Pancreas (tissue), 10 donors: ENCODE data around the gene MYLK4. TPM values are rescaled to one million over a fixed set of nuclear protein-coding genes. Genes with fewer than 3 reads are reported as not detected.

Experiments used
- ATAC-seq, 4 donors: fragments of 200-7000 bp; cut with Tn5 transposase; one replicate each; pipeline versions ENCODE4 v1.8.0 to v1.9.1; 2020; ENCODE audit warnings: mild to moderate bottlenecking in 4 of 4, moderate library complexity in 4 of 4
- DNase-seq, 6 donors: peaks; one replicate each; pipeline ENCODE4 v3.0.0-alpha.2; 2020
- FAIRE-seq: peaks from 2 replicates; lab custom pipeline; 2012; peaks lifted over from hg19 to GRCh38; lab: Jason Lieb, UNC
- H3K27ac ChIP-seq, 4 donors: fragments of 200-600 bp; sonication (generic); 1 replicate in 3 of 4; 2 replicates in 1 of 4; pipeline versions ENCODE4 v1.5.0 to v1.8.0; 2020
- H3K27me3 ChIP-seq, 4 donors: fragments of 200-600 bp; one replicate each; pipeline ENCODE4 v1.8.0; 2021
- H3K36me3 ChIP-seq, 3 donors: fragments of 200-600 bp; sonication (generic) in 1 of 3; one replicate each; pipeline versions ENCODE4 v1.5.0 to v1.8.0; 2020 to 2021
- H3K4me1 ChIP-seq, 3 donors: fragments of 200-600 bp; one replicate each; pipeline ENCODE4 v1.8.0; 2021
- H3K4me3 ChIP-seq, 4 donors: fragments of 200-600 bp; sonication (generic) in 2 of 4; one replicate each; pipeline versions ENCODE4 v1.5.0 to v1.8.0; 2020 to 2021
- H3K9me3 ChIP-seq, 4 donors: fragments of 200-600 bp; one replicate each; pipeline ENCODE4 v1.8.0; 2021
- WGBS, 2 donors: extraction: QIAGEN DNeasy Blood & Tissue Kit; methylation state at CpG; one replicate each; pipeline ENCODE4 v1.1.7; 2013; 5-methylcytosine and 5-hydroxymethylcytosine counted together
- intact Hi-C, 3 donors: fragments of 100-400 bp; cut with DNase I; formaldehyde crosslinking; loops; one replicate each; pipeline versions ENCODE4 v1.11.1 to v1.14.2; 2022
- polyA plus RNA-seq, 2 donors: library from polyadenylated mRNA; stranded (reverse); fragments of 200-250 nt; gene quantifications; one replicate each; pipeline ENCODE4 v1.2.3, GENCODE V29; 2013
- total RNA-seq, 6 donors: library from RNA; stranded (reverse); fragmentation: NEBNext Ultra II Directional in 4 of 6; extraction: Animal tissue kit (Norgen Biotek cat#: 25700) in 4 of 6; gene quantifications; one replicate each; pipeline versions ENCODE4 v1.2.1 to v1.2.4, GENCODE V29; 2021 to 2023
- TF ChIP-seq, protein P1 (sequence below), 4 donors: fragments of 200-600 bp; sonication (generic) in 3 of 4; IDR thresholded peaks; one replicate each; pipeline versions ENCODE4 v1.5.0 to v1.8.0; 2021; ENCODE audit warnings: antibody characterized with exemption in 4 of 4
- donor health status: healthy with polysubstance abuse.
- donor health status: DM: no; HTN: no; CAD: no; lungs with moderate emphysema.
- donor health status: DM: no; HTN: no; CAD: no.
- donor health status: control.
- donor health status: control.
- donor health status: Bipolar disorder and iron deficiency.
- donor health status: DM: yes; HTN: yes; CAD: no.
- donor health status: DM: no; HTN: no; CAD: no.
- donor health status: DM: no; HTN: no; CAD: no.
- donor health status: DM: yes; HTN: yes; CAD: no.

The MYLK4 gene
- total and polyA plus RNA-seq, 8 donors, result 0.27 to 1.0 (median 0.41) TPM

- Histone ChIP-seq H3K9me3 (no peaks in the 10 kb centered on the region), H3K4me1 (no peaks in the 10 kb centered on the region), H3K4me3 (no peak overlapping the region), H3K27ac (no peak overlapping the region), H3K36me3 (no peaks in the 10 kb centered on the region), H3K27me3 (no peaks in the 10 kb centered on the region)
- WGBS, 2 donors, result 88 to 90% methylated on average over 7 of the region's 7 CpGs
- TF ChIP-seq, protein P1, sequence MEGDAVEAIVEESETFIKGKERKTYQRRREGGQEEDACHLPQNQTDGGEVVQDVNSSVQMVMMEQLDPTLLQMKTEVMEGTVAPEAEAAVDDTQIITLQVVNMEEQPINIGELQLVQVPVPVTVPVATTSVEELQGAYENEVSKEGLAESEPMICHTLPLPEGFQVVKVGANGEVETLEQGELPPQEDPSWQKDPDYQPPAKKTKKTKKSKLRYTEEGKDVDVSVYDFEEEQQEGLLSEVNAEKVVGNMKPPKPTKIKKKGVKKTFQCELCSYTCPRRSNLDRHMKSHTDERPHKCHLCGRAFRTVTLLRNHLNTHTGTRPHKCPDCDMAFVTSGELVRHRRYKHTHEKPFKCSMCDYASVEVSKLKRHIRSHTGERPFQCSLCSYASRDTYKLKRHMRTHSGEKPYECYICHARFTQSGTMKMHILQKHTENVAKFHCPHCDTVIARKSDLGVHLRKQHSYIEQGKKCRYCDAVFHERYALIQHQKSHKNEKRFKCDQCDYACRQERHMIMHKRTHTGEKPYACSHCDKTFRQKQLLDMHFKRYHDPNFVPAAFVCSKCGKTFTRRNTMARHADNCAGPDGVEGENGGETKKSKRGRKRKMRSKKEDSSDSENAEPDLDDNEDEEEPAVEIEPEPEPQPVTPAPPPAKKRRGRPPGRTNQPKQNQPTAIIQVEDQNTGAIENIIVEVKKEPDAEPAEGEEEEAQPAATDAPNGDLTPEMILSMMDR (IDR thresholded peaks at IDR 0.05), result no peak
- DNase-seq (no peak), FAIRE-seq (no peak), ATAC-seq (no peak)
- intact Hi-C loops, result no loop called here
Observed at GRCh38 chr6:2687456-2687855, 63.3 kb downstream of the MYLK4 start.

DNA sequence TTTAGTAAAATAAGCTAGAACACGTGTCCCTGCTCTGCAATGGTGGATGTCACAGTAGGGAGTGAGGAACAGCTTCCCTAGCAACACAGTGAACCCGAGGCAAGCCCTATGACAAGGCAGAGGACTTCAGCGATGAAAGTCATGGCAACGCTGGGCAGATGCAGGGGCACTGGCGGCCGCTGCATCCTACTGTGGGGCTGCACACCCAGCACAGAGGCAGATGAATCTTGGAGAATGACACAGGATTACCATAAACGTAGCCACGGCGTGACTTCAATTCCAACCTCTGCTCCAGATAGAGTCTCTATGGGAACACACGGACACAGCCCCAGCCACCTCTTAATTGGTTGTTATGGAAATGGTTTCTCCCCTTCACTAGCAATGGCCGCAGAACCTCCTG, 64.2 kb downstream of the MYLK4 start:
- no peak for ATAC-seq
- TF ChIP-seq, protein P1 (IDR thresholded peaks at IDR 0.05), result no peak
- 86 to 90% methylated on average over 11 of the region's 11 CpGs for WGBS, 2 donors
- intact Hi-C loops, result no loop called here
- Histone ChIP-seq H3K4me3 (no peak overlapping the region), H3K4me1 (no peaks in the 10 kb centered on the region), H3K36me3 (no peaks in the 10 kb centered on the region), H3K27ac (no peak overlapping the region), H3K9me3 (no peaks in the 10 kb centered on the region), H3K27me3 (no peaks in the 10 kb centered on the region)
- no peak for FAIRE-seq
- no peak for DNase-seq

GRCh38 chr6:2684766-2685754, 65.7 kb downstream of the MYLK4 start:
- no peak for FAIRE-seq
- no peak for ATAC-seq
- Histone ChIP-seq H3K4me1 (no peaks in the 10 kb centered on the region), H3K27ac (no peak overlapping the region), H3K36me3 (no peaks in the 10 kb centered on the region), H3K9me3 (no peaks in the 10 kb centered on the region), H3K4me3 (no peak overlapping the region), H3K27me3 (no peaks in the 10 kb centered on the region)
- TF ChIP-seq, protein P1 (IDR thresholded peaks at IDR 0.05), result no peak
- WGBS, 2 donors, result 93 to 94% methylated on average over 30 of the region's 30 CpGs
- DNase-seq, result no peak
- intact Hi-C loops, result no loop called here

- DNase-seq, result no peak
Observed at GRCh38 chr6:2684103-2684749, 66.5 kb downstream of the MYLK4 start.

More at GRCh38 chr6:2684103-2684749, 66.5 kb downstream of the MYLK4 start:
- 94 to 95% methylated on average over 18 of the region's 18 CpGs for WGBS, 2 donors
- H3K27ac ChIP-seq, result no peak overlapping the region
- intact Hi-C loops, result no loop called here
- FAIRE-seq, result no peak
- no peak overlapping the region for H3K4me3 ChIP-seq
- H3K9me3 ChIP-seq, result no peaks in the 10 kb centered on the region
- H3K4me1 ChIP-seq, result no peaks in the 10 kb centered on the region
- H3K36me3 ChIP-seq, result no peaks in the 10 kb centered on the region
- TF ChIP-seq, protein P1 (IDR thresholded peaks at IDR 0.05), result no peak
- no peaks in the 10 kb centered on the region for H3K27me3 ChIP-seq
- ATAC-seq, result no peak
